HG03354 (cell line): ENCODE data around the gene APOL1.

Source experiments
- ATAC-seq: cut with Tn5 transposase; IDR thresholded peaks from one replicate; pipeline ENCODE4 v1.9.1; 2021; ENCODE audit warnings: mild to moderate bottlenecking; ENCODE audit not compliant: unreplicated experiment, poor library complexity, severe bottlenecking

Gene APOL1

DNA sequence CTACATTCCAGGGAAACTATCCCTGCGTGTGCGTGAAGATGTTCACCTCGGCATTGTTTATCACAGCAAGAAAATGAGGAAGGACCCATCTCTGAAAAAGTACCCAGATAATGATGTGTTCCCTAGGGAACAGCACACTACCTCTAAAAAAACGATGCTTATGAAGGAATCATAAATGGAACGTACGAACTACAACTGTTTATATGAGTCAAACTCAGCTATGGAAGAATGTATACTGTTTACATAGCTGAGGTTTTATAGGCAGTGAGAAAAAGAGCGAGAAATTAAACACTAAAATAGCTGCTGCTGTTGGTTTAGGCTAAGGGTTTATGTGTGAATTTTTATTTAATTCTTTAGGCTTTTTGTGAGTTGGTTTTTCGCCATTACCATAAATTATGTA, 48.9 kb downstream of the APOL1 start:
- ATAC-seq: no peak

DNA sequence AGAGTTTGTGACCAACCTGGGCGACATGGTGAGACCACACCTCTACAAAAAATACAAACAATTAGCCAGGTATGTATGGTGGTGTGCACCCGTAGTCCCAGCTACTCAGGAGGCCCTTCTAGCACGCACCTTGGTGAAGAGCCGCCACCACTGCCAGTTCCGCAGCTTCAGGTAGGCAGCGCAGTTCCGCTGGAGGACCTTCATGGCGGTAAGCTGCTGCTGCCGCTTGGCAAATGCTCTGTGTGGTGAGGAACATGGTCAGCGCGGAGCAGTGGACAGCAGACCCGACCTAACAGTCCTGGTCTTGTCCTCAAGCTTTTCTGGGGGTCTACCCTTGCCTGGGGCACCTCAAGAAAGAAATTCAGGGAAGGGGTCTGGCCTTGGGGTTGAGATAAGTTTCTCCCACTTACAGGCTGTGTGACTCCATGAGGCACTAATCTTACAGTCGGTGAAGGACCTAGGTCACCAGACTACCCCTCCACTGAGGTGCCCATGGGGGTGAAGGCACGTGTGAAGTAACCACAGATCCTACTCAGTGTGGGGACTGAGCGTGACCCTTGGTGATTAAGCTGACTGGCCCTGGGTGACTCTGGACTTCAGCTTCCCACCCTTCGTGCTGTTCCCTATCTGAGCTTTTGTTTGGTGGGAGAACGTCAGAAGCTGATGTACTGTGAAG, 49.6 kb downstream of the APOL1 start:
- ATAC-seq: no peak

DNA sequence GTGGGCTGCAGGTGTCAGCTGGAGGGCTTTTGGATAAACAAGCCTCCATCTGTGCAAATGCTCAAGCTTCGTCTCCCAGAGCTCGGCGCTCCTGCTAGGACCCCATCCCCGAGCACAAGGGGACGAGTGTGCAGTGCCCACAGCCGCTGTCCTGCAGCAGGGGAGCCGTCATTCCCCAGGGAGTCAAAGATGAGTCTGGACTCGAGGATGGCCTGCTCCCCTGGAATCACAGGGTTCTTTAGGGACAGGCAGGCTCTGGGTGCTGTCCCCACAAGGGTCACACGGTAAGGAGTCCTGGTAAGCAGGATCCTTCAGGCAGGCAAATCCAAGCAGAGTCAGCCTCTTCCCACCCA, 50.2 kb downstream of the APOL1 start:
- ATAC-seq: no peak

DNA sequence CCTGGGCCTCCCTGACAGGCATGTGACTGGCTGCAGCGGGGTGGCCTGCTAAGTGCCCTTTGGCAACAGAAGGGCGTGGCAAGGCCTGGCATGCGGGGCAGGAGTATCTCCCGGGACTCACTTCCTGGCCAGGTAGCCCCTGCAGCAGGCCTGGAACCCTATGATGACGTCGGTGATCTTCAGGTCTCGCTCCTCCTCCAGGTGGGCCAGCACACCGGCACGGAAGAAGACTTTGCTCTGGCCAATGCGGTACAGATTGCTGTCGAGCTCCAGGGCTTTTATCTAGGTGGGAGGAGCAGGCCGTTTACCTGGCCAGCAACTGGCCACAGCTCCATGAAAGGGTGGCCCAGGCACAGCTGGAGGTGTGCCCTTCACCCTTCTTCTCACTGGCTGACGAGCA, 50.9 kb downstream of the APOL1 start:
- no peak for ATAC-seq

DNA sequence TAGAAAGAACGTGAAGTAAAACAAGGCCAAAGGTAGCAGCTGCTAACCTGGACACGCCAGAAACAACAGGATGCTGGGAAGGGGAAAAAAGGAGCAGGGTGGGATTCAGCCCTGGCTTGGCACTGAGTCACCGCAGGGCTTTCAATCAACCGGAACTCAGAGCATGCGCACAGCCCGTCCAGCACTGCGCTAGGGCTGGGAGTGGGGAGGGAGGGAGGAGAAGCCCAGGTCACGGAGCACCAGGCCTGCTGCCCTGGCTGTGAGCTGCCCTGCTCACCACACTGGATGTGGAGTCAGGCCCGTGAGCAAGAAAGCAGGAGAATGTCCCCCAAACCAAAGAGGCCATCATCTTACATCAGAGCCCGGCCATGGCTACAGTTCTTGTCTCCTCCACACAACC, 51.5 kb downstream of the APOL1 start:
- ATAC-seq: no peak

DNA sequence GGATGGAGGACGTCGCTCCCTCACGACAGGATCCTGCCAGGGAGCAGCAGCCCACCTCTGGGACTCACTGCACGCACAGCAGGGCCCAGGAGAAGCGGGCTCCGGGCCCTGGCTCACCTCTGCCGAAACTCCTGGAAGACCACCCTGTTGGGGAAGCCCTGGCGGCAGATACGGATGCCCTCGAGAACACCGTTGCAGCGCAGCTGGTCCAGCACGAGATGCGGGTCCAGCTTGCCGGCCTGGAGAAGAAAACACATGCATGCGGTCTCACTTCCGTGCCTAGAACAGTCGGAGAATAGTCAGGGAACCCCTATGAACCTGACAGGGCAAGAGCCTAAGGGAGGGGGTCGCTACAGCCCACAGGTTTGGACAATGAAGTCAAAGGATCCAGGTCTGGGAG, 52.9 kb downstream of the APOL1 start:
- no peak for ATAC-seq

DNA sequence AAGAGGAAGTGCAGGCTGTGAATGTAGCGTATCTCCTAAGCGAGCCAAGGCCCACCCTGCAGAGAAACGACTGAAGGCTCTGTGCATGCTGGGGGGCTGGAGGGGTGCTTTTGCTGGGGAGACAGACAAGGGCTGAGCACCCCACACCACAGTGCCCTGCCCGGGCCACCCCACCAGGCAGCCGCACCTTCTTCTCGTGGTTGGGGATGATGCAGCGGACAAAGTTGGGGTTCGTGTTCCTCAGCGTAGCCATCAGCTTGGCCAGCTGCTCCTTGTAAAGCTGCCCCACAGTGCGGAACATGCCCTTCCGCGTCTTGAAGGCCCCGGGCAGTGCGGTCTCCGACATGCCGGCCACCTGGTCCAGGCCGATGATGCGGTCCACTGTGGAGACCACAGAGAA, 53.3 kb downstream of the APOL1 start:
- no peak for ATAC-seq

DNA sequence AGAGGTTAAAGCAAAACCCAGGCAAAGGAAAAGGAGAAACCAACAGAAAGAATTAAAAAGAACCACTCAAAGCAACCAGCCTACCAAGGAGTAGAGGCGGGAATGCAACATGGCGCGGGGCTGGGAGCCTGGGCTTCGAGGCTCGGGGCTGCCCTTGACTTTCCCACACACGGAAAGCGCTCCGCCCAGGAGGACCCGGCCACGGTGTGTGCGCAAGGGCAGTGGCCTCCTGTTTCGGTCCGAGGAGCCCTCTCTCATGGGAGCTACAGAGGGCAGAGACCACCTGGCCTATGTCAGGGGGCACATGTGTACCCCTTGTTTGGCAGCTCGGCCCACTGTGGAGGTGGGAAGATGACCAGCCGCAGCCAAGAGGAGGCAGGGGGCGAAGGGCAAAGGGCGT, 55.9 kb downstream of the APOL1 start:
- no peak for ATAC-seq

DNA sequence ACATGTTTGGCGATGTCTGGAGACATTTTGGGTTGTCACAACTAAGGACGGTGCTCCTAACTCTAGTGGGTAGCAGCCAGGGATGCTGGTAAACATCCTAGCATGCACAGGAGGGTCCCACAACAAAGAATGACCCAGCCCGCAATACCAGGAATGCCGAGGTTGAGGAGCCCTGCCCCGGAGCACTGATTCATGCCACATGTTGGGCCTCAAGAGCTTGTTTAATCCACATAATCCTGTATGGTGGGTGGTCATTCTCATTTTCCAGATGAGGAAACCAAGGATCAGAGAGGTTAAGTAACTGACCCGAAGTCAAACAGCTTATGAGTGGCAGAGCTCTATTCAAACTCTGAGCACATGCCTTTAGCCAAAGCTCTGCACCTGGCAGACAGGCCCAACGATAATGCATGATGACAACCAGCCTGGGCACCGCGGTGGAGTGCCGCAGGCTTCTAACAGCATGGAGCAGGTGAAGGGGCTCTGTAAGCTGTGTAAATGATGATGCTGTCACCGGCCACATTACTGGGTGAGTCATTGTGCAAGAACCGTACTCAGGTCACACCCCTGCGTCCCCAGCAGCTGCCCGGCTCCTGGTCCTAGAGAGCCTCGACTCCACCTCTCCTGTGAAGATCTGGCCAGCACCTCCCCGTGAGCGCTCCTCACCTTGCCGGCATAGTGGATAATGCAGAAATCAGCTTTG, 58.6 kb downstream of the APOL1 start:
- no peak for ATAC-seq

DNA sequence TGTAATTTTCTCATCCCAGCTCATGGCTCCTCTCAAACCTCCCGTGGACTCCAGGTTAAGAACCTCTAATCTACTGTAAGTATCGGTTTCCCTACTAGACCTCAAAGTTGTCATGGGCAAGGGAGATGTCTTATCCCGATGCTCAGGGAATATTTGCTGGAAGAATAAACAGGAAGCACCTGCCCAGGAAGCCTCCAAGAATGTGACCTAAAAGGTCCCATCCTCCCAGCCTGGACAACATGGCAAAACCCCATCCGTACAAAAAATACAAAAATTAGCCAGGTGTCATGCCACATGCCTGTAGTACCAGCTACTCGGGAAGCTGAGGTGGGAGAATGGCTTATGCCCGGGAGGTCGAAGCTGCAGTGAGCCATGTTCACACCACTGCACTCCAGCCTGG, 62.4 kb downstream of the APOL1 start:
- no peak for ATAC-seq

DNA sequence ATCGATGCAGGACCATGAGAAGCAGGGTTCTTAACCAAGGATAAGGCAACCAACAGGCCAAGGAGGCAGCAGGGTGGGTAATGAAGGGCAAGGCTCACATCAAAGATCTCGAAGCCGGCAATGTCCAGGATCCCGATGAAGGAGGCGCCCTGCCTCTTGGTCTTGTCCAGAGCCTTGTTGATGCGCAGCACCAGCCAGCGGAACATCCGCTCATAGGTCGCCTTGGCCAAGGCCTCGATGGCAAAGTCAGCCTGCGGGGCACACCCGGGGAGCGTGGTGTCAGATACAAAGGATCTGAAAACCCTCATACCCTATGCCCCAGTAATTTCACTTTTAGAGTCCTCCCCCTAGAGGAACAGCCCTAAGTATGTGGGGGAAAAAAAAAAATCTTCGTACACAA, 63.5 kb downstream of the APOL1 start:
- no peak for ATAC-seq
